HAP-1 (cell line): ENCODE data around the gene ADORA1.

Experiments
- DNase-seq, 2 experiments: peaks; one replicate each; pipeline ENCODE4 v3.0.0-alpha.2; 2016 to 2020; ENCODE audit warnings: low spot score in 2 of 2
- H3K27me3 ChIP-seq: fragments of 250-450 bp; sonication (Bioruptor Pico); 2 replicates; pipeline ENCODE4 v1.5.1; 2020; ENCODE audit warnings: low read depth, mild to moderate bottlenecking, moderate library complexity
- H3K36me3 ChIP-seq: fragments of 250-450 bp; sonication (Bioruptor Pico); replicated peaks from 2 replicates; pipeline ENCODE4 v1.5.1; 2020; ENCODE audit warnings: mild to moderate bottlenecking
- H3K4me1 ChIP-seq: fragments of 250-450 bp; sonication (Bioruptor Pico); 2 replicates; pipeline ENCODE4 v1.5.1; 2020; ENCODE audit warnings: mild to moderate bottlenecking
- H3K4me3 ChIP-seq: fragments of 250-450 bp; sonication (Bioruptor Pico); 2 replicates; pipeline ENCODE4 v1.5.1; 2020; ENCODE audit warnings: mild to moderate bottlenecking, moderate library complexity
- H3K9me3 ChIP-seq: fragments of 250-450 bp; sonication (Bioruptor Pico); 2 replicates; pipeline ENCODE4 v1.5.1; 2020; ENCODE audit warnings: mild to moderate bottlenecking, moderate library complexity
- in situ Hi-C: fragments of 300-500 bp; cut with MboI; formaldehyde crosslinking; loops from 3 replicates; pipeline ENCODE4 v1.14.3; 2020; ENCODE audit warnings: low sequenced_read_pairs, inconsistent platforms, mixed read lengths

ADORA1 gene

DNA sequence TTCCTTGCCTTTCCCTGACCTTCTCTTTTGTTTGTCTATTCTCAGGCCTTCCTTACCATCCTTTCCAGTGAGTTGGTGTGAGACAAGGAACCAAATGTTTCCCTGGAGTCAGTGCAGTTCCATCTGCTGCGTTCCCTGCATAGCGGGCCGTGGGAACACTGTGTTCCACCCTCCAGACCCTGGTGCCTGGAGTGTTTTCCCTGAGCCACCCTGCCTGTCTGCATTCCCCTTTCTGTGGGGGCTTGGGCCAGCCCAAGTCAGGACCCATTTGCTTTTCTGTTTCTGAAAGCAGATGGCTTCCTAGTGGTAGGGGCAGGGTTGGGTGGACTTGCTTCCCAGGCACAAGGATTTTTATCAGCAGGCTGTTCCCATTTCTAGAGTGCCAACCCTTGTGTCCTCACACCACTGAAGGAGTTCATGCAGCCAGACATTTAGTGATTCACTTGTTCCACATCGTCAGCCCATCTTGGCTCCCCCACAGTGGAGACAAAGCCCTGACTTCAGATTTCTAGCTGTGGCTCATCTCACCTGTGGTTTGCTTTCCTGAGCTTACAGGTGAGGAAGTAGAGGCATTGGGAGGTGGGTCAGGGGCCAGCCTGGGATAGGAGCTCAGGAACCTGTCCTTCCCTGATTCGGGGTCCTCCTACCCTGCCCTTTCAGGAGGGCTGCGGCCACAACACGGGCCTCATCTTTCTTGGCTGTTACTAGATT is 27.6 kb upstream of the ADORA1 start:
- Histone ChIP-seq H3K36me3 (no peaks in the 10 kb centered on the region), H3K4me1 (no peaks in the 10 kb centered on the region), H3K9me3 (0 out of 2 replicates have a peak, but pooled peaks cover 4% of the 10 kb centered on the region), H3K27me3 (no peaks in the 10 kb centered on the region), H3K4me3 (no peak overlapping the region)
- DNase-seq: no peak
- in situ Hi-C loops: no loop called here

DNA sequence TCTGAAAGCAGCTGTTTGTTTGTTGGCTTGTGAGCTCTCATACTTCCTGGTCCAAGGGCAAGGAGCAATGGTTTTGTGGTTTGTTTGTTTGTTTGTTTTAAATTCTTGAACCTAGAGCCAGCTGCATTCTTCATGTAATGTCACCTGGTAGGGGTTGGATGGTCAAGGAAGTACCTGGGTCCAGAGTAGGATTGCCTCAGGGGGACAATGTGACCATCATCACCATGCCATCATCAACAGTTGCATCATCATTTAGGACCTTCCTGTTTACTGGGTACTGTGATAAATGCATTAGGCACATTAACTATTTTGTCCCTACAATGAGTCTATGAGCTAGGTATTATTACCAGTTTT is 27.0 kb upstream of the ADORA1 start:
- no peaks in the 10 kb centered on the region for H3K36me3 ChIP-seq
- no peaks in the 10 kb centered on the region for H3K9me3 ChIP-seq
- H3K27me3 ChIP-seq: no peaks in the 10 kb centered on the region
- in situ Hi-C loops: no loop called here
- H3K4me1 ChIP-seq: no peaks in the 10 kb centered on the region
- no peak overlapping the region for H3K4me3 ChIP-seq
- no peak for DNase-seq

DNA sequence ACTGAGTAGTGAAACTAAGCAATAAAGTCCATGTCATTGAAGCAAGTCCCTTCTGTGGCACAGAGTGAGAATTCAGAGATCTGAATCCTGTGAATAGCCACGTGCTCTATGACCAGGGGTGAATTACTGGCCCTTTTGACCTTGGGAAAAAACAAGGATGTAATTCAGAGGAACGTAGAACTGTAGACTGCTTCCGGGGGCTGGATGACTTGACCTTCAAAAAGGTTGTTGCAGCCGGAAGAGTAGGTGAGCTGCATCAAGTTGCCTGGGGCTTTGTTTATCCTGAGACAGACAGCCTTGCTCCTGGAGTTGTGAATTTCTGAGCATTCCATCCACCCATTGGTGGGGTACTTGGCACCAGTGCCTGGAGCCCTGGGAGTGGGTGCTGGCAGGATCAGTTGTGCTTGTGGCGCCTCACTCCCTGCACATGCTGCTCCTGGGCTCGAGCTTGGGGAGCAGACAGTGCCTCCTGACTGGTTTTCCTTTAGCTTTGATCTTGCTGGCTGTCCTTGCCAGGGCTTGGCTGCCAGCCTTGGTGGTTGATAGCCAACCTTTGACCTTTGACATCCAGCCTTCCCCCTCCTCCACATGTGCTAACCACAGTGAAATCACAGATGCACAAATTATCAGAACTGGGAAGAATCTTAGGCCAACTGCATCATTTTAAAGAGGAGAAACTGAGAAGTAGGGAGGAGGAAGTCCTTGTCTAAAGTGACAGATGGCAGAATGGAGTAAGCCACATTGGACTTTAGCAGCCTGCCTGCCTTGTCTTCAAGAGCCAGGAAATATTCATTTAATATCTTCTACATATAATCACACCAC is 25.5 kb upstream of the ADORA1 start:
- no peak for DNase-seq

DNA sequence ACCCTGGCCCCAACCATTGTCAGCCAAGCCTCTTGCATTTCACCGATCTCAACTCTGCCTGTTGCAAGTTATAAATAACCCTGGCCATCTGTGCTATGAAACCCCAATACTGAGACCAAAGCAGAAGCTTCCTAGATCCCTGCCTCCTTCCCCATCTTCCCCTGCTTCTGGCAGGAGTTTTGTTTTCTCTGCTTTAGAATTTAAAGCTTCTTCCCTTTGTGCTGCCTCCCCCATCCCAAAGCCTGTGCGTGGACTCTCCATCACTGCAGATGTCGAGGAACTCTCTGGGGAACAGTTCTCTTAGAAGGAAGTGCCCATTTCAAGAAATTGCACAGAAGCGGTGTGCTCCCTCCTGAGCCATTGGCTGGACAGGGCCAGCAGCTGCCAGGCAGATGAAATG is 24.3 kb upstream of the ADORA1 start:
- Histone ChIP-seq H3K36me3 (no peaks in the 10 kb centered on the region), H3K27me3 (peaks cover 5% of the 10 kb centered on the region), H3K9me3 (no peaks in the 10 kb centered on the region), H3K4me3 (no peak overlapping the region), H3K4me1 (no peaks in the 10 kb centered on the region)
- no peak for DNase-seq
- in situ Hi-C loops: no loop called here

More for the DNA sequence above, 25.5 kb upstream of the ADORA1 start:
- no peak overlapping the region for H3K4me3 ChIP-seq
- no peaks in the 10 kb centered on the region for H3K9me3 ChIP-seq
- H3K27me3 ChIP-seq: no peaks in the 10 kb centered on the region
- in situ Hi-C loops: no loop called here
- no peaks in the 10 kb centered on the region for H3K36me3 ChIP-seq
- H3K4me1 ChIP-seq: no peaks in the 10 kb centered on the region

DNA sequence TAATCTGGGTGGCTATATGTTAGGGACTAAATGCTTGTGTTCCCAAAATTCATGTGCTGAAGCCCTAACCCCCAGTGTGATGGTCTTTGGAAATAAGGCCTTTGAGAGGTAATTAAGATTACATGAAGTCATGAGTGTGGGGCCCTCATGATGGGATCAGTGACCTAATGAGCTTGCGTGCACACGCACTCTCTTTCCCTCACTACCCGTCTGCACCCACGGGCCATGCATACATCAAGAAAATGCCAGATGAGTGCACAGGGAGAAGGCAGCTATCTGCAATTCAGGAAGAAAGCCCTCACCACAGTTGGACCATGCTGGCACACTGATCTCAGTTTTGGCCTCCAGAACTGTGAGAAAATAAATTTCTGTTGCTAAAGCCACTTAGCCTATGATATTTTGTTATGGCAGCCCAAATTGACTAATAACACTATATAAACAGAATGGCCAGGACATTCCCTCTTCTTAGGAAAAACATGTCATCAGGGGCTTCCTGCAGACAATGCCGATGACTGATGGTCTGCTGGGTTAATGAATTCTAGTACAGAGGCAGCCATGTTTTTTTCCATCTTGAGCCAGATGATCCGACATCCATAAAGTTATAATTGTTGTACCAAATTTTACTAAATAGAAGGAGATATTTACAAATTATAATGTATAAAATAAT is 23.6 kb upstream of the ADORA1 start:
- in situ Hi-C loops: no loop called here

DNA sequence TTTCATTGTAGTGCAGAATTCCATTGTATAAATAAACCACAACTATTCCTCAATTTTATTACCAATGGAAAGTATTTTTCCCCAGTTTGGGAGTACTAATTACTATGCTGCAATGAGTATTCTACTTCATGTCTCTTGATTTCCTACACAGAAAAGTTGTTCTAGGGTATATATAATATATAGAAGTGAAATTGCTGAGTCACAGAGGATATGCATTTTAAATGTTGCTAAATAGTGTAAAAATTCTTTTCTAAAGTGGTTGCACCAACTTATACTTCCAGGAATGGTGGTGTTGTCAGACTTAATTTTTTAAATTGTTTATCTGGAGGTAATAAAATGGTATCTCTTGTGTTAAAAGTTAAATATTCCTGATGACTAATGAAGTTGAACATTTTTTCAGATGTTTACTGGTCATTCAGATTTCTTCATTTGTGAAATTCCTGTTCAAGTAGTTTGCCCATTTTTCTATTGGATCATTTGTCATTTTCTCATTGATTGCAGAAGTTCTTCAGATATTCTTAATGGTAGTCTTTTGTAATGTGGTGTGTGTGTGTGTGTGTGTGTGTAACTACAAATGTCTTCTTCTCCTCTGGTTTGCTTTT is 22.6 kb upstream of the ADORA1 start:
- Histone ChIP-seq H3K9me3 (no peaks in the 10 kb centered on the region), H3K4me1 (no peaks in the 10 kb centered on the region), H3K36me3 (no peaks in the 10 kb centered on the region), H3K4me3 (no peak overlapping the region), H3K27me3 (peaks cover 19% of the 10 kb centered on the region)
- in situ Hi-C loops: no loop called here
- no peak for DNase-seq

More for the DNA sequence above, 23.6 kb upstream of the ADORA1 start:
- Histone ChIP-seq H3K9me3 (no peaks in the 10 kb centered on the region), H3K27me3 (peaks cover 12% of the 10 kb centered on the region), H3K36me3 (no peaks in the 10 kb centered on the region), H3K4me3 (no peak overlapping the region), H3K4me1 (no peaks in the 10 kb centered on the region)
- no peak for DNase-seq

DNA sequence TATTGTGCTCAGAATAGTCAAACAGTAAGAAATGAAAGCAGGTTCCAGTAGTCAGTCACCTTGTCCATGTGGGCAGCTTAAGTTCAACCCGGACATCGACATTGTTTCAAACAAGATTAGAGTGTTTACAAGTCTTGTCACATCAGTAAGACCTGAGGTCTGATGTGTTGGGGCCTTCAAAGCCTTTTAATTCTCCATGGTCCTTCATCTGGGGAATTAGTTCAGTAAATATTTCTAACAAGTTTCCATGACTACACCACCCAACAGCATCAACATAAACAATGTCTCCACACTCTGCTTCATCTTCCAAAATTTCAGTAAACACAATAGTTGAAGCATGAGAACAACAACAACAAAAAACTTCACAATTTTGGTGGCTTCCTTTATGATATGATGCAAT is 15.1 kb upstream of the ADORA1 start:
- DNase-seq: no peak
- Histone ChIP-seq H3K9me3 (no peaks in the 10 kb centered on the region), H3K4me1 (no peaks in the 10 kb centered on the region), H3K4me3 (no peak overlapping the region), H3K36me3 (no peaks in the 10 kb centered on the region), H3K27me3 (peaks cover 72% of the 10 kb centered on the region)
- in situ Hi-C loops: no loop called here

DNA sequence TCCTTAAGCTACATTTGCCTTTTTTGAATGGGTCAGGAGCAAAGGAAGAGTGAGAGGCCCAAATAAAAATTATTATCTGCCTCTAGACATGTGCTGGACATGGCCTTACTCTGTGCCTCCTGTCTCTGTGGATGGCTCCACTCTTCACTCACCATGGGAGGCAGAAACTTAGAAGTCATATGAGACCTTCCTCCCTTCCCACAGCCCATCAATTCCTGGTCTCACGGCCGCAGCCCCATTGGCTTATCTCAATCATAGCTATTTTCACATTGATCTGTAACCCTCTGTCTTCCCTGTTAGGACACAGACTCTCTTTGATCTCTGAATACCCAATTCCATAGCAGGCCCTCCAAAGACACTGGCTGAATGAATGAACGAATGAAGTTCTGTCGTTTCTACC is 14.2 kb upstream of the ADORA1 start:
- no peak overlapping the region for H3K4me3 ChIP-seq
- in situ Hi-C loops: no loop called here
- H3K27me3 ChIP-seq: peaks cover 68% of the 10 kb centered on the region
- no peaks in the 10 kb centered on the region for H3K36me3 ChIP-seq
- H3K9me3 ChIP-seq: no peaks in the 10 kb centered on the region
- DNase-seq: no peak
- no peaks in the 10 kb centered on the region for H3K4me1 ChIP-seq

DNA sequence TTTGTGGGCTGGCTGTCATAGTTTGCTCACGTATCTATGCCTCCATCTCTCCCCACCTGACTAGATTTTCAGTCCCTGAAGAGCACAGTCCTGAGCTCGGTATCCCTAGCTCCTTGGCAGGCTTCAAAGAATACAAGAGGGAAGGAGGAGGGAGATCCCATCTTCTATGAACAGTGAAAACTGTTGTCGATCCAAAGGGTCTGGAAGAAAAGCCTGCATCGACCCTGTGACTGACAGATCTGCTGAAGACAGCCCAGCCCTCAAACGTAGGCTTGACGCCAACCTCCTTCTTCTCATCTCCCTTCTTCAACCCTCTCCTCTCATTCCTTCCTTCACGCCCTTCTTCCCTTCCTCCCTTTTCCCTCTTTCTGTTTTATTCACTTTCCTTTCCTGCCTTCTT is 13.3 kb upstream of the ADORA1 start:
- no peaks in the 10 kb centered on the region for H3K9me3 ChIP-seq
- no peaks in the 10 kb centered on the region for H3K36me3 ChIP-seq
- DNase-seq: no peak
- H3K4me3 ChIP-seq: no peak overlapping the region
- peaks cover 62% of the 10 kb centered on the region for H3K27me3 ChIP-seq
- in situ Hi-C loops: no loop called here
- H3K4me1 ChIP-seq: no peaks in the 10 kb centered on the region

DNA sequence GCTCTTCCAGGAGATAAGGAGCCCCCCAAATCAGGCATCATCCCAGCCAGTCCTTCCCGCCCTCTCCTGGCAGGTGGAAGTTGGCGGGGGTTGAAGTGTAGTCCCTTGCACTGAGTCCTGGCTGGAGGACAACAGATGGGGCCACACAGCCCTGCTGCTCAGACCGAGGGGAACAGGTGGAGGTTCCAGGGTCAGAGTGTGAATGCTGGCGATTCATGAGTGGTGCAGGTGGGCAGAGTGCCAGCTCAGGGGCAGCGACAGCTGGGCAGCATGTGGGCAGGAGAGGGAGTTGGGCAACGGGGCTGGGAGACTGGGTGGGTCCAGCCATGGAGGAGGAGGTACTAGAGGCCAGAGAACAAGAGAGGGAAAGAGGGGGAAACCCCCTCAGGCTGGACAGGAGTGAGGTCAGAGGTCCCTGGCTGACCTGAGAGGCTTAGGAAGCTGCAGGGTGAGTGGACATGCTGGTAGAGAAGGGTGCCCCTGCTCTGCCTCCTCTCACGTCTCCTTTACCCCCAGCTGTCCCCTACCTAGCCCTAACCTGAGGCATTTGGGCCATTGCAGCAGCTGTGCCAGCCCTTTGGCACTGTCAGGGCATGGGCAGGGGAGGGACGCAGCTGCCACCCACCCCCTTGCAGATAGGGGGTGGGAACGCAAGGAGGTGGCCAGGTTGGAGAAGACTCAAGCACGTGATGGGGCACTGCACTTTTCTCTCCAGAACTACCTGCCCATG is 11.3 kb upstream of the ADORA1 start:
- Histone ChIP-seq H3K27me3 (peaks cover 46% of the 10 kb centered on the region), H3K36me3 (no peaks in the 10 kb centered on the region), H3K4me3 (no peak overlapping the region), H3K4me1 (no peaks in the 10 kb centered on the region), H3K9me3 (no peaks in the 10 kb centered on the region)
- no peak for DNase-seq
- in situ Hi-C loops: loop anchor here (5.0 kb wide), 1 partner anchor 101 kb away; no protein-coding TSS in a partner anchor

DNA sequence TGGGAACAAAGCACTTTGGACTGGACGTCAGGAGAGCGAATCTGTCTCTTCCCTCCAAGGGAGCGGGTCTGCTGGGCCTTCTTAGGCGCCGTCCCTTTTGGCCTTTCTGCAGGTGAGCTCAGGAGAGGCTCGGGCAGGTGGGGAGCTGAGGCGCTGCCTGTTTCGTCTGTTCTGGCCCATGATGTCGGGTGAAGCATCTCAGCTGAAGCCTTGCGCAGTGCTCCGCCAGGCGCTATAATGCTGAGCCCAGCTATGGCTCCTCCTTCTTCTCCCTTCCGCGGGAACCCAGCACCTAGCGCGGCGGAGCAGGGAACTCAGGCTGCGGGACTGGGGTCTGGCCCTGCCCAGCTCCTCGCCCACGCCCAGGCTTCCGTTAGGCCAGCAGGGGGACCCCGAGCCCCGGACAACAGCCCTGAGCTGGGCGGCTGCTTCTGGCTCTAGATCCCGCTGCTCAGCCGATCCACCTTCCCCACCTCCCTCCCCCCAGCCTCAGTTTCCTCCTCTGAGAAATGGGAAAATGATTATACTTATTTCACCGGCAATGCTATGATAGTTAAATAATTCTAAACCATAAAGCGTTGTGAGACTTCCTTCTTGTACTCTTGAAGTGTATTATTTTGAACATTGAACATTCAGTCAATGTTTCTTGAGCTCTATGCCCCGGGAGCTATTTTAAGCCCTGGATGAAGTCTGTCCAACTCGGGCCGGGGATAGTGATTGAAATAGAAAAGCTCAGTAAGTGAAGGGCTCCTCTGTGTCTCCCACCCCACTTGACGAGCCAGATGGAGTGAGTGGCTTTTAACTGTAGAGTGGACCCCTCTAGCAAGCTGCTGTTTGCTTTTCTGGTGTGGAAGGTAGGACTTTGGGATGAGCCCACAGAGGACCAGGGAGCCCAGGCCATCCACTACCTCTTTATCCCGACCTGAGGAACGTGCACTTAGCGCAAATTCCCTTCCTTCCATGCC is 9.6 kb upstream of the ADORA1 start:
- Histone ChIP-seq H3K27me3 (peaks cover 36% of the 10 kb centered on the region), H3K36me3 (no peaks in the 10 kb centered on the region), H3K9me3 (no peaks in the 10 kb centered on the region), H3K4me3 (no peak overlapping the region), H3K4me1 (no peaks in the 10 kb centered on the region)
- in situ Hi-C loops: loop anchor here (5.0 kb wide), 1 partner anchor 99 kb away; no protein-coding TSS in a partner anchor
- peak; percentile 49 to 89 for DNase-seq

DNA sequence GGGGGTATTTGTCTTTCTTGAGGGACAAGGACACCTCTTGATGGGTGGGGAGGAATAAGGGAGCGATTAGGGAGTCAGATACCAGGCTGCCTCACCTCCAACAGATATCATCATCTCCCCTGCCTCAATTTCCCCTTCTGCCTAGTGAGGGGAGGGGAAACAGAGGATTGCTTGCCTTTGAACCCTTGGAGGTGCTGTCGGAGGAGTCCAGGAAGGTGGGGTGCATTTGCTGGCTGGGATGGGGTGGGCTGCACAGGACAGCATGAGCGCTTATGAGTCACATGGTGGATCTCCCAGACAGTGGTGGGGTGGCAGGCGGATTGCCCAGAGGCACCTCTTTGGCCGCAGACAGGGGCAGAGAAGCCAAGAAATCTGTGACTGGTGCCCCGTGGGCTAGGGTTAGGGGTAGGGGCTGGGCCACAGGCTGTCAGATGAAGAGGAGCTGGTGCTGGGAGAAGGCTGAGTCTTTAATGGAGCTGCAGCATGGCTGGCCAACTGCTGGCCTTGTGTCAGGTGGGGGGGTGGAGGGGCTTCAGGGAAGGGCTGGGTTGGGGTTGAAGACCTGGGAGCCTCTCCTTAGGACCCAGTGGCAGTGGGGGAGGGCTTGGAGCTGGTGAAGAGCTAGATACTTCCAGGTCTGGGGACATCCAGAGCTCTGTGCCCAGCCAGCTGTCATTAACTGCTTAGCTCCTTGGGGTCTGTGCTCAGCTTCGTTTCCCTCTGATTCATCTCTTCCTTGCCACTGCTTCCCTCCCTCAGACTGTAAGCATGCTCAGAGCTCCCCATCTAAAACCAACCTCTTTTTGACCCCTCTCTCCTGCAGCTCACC is 7.0 kb upstream of the ADORA1 start:
- H3K4me1 ChIP-seq: no peaks in the 10 kb centered on the region
- in situ Hi-C loops: no loop called here
- H3K4me3 ChIP-seq: no peak overlapping the region
- H3K27me3 ChIP-seq: peaks cover 45% of the 10 kb centered on the region
- H3K9me3 ChIP-seq: no peaks in the 10 kb centered on the region
- DNase-seq: no peak
- H3K36me3 ChIP-seq: no peaks in the 10 kb centered on the region
